A673 (cell line): ENCODE measurements around the gene IL1RAPL2.

ENCODE experiments used
- EZH2 ChIP-seq: fragments of 200-600 bp; sonication (generic); IDR thresholded peaks from 2 replicates; pipeline ENCODE4 v1.6.1; 2017; ENCODE audit warnings: borderline replicate concordance, low read depth, mild to moderate bottlenecking, mixed read lengths, antibody characterized with exemption, low read length; ENCODE audit not compliant: poor library complexity, severe bottlenecking
- TF ChIP-seq, protein P1 (sequence below): fragments of 300-800, 200-600 bp; sonication (generic); conservative IDR thresholded peaks from 2 replicates; pipeline ENCODE4 v1.5.1; 2017; ENCODE audit warnings: low read depth, mild to moderate bottlenecking, antibody characterized with exemption, low read length, moderate library complexity, mixed read lengths

DNA sequence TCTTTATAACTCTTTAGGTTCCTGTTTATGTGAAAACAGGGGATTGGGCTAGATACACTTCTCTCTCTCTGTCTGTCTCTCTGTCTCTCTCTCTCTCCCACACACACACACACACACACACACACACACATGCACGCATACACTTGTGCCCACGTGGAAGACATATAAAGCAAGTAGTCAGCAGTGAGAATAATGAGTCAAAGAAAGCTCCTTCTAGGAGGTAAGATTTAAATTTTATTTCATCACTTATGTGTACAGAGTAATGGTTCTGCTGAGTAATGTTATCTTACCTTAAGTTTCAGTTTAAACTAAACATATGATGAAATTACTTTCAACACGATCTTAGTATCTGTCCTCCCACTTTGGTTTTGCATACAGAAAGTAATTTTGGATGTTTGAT lies 897.5 kb downstream of the IL1RAPL2 start:
- TF ChIP-seq, protein P1, sequence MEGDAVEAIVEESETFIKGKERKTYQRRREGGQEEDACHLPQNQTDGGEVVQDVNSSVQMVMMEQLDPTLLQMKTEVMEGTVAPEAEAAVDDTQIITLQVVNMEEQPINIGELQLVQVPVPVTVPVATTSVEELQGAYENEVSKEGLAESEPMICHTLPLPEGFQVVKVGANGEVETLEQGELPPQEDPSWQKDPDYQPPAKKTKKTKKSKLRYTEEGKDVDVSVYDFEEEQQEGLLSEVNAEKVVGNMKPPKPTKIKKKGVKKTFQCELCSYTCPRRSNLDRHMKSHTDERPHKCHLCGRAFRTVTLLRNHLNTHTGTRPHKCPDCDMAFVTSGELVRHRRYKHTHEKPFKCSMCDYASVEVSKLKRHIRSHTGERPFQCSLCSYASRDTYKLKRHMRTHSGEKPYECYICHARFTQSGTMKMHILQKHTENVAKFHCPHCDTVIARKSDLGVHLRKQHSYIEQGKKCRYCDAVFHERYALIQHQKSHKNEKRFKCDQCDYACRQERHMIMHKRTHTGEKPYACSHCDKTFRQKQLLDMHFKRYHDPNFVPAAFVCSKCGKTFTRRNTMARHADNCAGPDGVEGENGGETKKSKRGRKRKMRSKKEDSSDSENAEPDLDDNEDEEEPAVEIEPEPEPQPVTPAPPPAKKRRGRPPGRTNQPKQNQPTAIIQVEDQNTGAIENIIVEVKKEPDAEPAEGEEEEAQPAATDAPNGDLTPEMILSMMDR, result no peak
- TF ChIP-seq EZH2, result no peak
